SH-SY5Y (cell line): ENCODE data around the gene CEP192.

Source experiments
- GATA2 ChIP-seq: IDR thresholded peaks from 2 replicates; pipeline ENCODE4 v1.6.1; 2011; ENCODE audit warnings: mild to moderate bottlenecking, low read depth, low read length
- GATA3 ChIP-seq: IDR thresholded peaks from 2 replicates; pipeline ENCODE4 v1.6.1; 2011; ENCODE audit warnings: low read depth, mild to moderate bottlenecking, low read length, moderate library complexity

DNA sequence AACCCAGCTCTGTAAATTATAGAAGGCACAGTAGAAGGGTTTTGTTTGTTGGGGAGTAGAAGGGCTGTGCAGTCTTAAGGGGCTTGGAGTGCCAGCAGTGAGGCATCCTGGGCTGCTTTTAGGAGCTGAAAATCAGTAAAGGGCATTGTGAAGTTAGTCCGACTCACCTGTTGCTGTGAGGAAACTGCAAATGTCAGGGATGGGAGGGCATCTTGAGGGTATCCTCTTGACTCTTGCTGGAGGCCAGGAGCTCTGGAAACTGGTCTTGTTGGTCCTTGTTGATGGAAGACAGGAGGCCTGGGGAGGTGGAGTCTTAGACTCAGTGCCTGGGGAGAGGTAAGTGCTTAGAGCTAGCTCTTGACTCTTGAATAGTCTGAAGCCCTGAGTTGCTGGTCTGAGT is 14.1 kb downstream of the CEP192 start:
- TF ChIP-seq GATA2 (no peak), GATA3 (no peak)
